ENCODE results near the gene MX2. TPM values are rescaled to one million over a fixed set of nuclear protein-coding genes. Genes with fewer than 3 reads are reported as not detected.

Gene MX2
- total RNA-seq, 2 experiments from 2014 or later: 3.5 to 10.4 TPM

- DNase-seq (ENCODE audit: low spot score): no peak
- intact Hi-C loops (cut with micrococcal nuclease; ENCODE audit: unreplicated experiment): no loop called here
- no peak overlapping the region for H2AFZ ChIP-seq (ENCODE audit: low read length)
- no peaks in the 10 kb centered on the region for H3K9me2 ChIP-seq (ENCODE audit: insufficient read depth, low read length)
- TF ChIP-seq EZH2phosphoT487 (IDR thresholded peaks at IDR 0.05; ENCODE audit: borderline replicate concordance, low read depth, low read length) (no peak), CTCF (conservative IDR thresholded peaks at IDR 0.05; ENCODE audit: low read length) (no peak)
- no peak overlapping the region for H3K4me3 ChIP-seq (ENCODE audit: low read depth, low read length, poor library complexity, severe bottlenecking)
- H4K20me1 ChIP-seq (ENCODE audit: insufficient read depth, low read length): no peaks in the 10 kb centered on the region
- H3K4me2 ChIP-seq (ENCODE audit: low read length): no peak overlapping the region
- H3K9me3 ChIP-seq (ENCODE audit: low read length): peaks cover 15% of the 10 kb centered on the region; the same call in 1 of the 2 replicates
- ChIA-PET POLR2A (no interaction called here), CTCF (ENCODE audit: unreplicated experiment) (no interaction called here)
- no TSS peak for BruUV-seq (replicated peaks)
- H3K27ac ChIP-seq (ENCODE audit: low read depth, low read length, poor library complexity, severe bottlenecking): no peak overlapping the region
- peaks cover 15% of the 10 kb centered on the region for H3K4me1 ChIP-seq (ENCODE audit: insufficient read depth, low read length, poor library complexity, severe bottlenecking)
- no peaks in the 10 kb centered on the region for H3K79me2 ChIP-seq (ENCODE audit: insufficient read depth, low read depth, low read length)
- no peaks in the 10 kb centered on the region for H3K36me3 ChIP-seq (ENCODE audit: insufficient read depth, low read length)
Observed at GRCh38 chr21:41328660-41329607, 32.9 kb upstream of the MX2 start.

- TF ChIP-seq EZH2phosphoT487 (IDR thresholded peaks at IDR 0.05; ENCODE audit: borderline replicate concordance, low read depth, low read length) (no peak), CTCF (conservative IDR thresholded peaks at IDR 0.05; ENCODE audit: low read length) (no peak)
- Histone ChIP-seq H4K20me1 (ENCODE audit: insufficient read depth, low read length) (no peaks in the 10 kb centered on the region), H2AFZ (ENCODE audit: low read length) (no peak overlapping the region), H3K9me3 (ENCODE audit: low read length) (peaks cover 16% of the 10 kb centered on the region; the same call in 1 of the 2 replicates), H3K9me2 (ENCODE audit: insufficient read depth, low read length) (no peaks in the 10 kb centered on the region), H3K4me3 (ENCODE audit: low read depth, low read length, poor library complexity, severe bottlenecking) (no peak overlapping the region), H3K4me2 (ENCODE audit: low read length) (no peak overlapping the region), H3K79me2 (ENCODE audit: insufficient read depth, low read depth, low read length) (no peaks in the 10 kb centered on the region), H3K36me3 (ENCODE audit: insufficient read depth, low read length) (no peaks in the 10 kb centered on the region), H3K4me1 (ENCODE audit: insufficient read depth, low read length, poor library complexity, severe bottlenecking) (no peaks in the 10 kb centered on the region), H3K27ac (ENCODE audit: low read depth, low read length, poor library complexity, severe bottlenecking) (no peak overlapping the region)
- intact Hi-C loops (cut with micrococcal nuclease; ENCODE audit: unreplicated experiment): no loop called here
- ChIA-PET POLR2A (no interaction called here), CTCF (ENCODE audit: unreplicated experiment) (no interaction called here)
- DNase-seq (ENCODE audit: low spot score): no peak
- BruUV-seq (replicated peaks): no TSS peak
Observed at GRCh38 chr21:41333752-41334151, 28.1 kb upstream of the MX2 start.

- DNase-seq (ENCODE audit: low spot score): no peak
- BruUV-seq (replicated peaks): no TSS peak
- Histone ChIP-seq H3K79me2 (ENCODE audit: insufficient read depth, low read depth, low read length) (no peaks in the 10 kb centered on the region), H3K9me2 (ENCODE audit: insufficient read depth, low read length) (no peaks in the 10 kb centered on the region), H3K4me1 (ENCODE audit: insufficient read depth, low read length, poor library complexity, severe bottlenecking) (no peaks in the 10 kb centered on the region), H3K27ac (ENCODE audit: low read depth, low read length, poor library complexity, severe bottlenecking) (no peak overlapping the region), H4K20me1 (ENCODE audit: insufficient read depth, low read length) (no peaks in the 10 kb centered on the region), H3K9me3 (ENCODE audit: low read length) (peaks cover 20% of the 10 kb centered on the region; the same call in 1 of the 2 replicates), H2AFZ (ENCODE audit: low read length) (no peak overlapping the region), H3K4me3 (ENCODE audit: low read depth, low read length, poor library complexity, severe bottlenecking) (no peak overlapping the region), H3K36me3 (ENCODE audit: insufficient read depth, low read length) (no peaks in the 10 kb centered on the region), H3K4me2 (ENCODE audit: low read length) (no peak overlapping the region)
- CTCF ChIA-PET (ENCODE audit: unreplicated experiment): no interaction called here
- no peak for TF ChIP-seq CTCF (conservative IDR thresholded peaks at IDR 0.05; ENCODE audit: low read length)
- TF ChIP-seq EZH2phosphoT487 (IDR thresholded peaks at IDR 0.05; ENCODE audit: borderline replicate concordance, low read depth, low read length): no peak
- POLR2A ChIA-PET: no interaction called here
- intact Hi-C loops (cut with micrococcal nuclease; ENCODE audit: unreplicated experiment): no loop called here
Observed at GRCh38 chr21:41337515-41337914, 24.3 kb upstream of the MX2 start.
